GM21360 (cell line): ENCODE data around the gene CA9.

Experiments
- ATAC-seq: cut with Tn5 transposase; IDR thresholded peaks from one replicate; pipeline ENCODE4 v1.9.1; 2021; ENCODE audit warnings: mild to moderate bottlenecking, moderate library complexity; ENCODE audit not compliant: unreplicated experiment

Gene CA9

GRCh38 chr9:35651956-35652828 lies 21.5 kb upstream of the CA9 start:
- ATAC-seq: no peak

- no peak for ATAC-seq
These were observed 20.9 kb upstream of the CA9 start for GRCh38 chr9:35652829-35653209.

DNA sequence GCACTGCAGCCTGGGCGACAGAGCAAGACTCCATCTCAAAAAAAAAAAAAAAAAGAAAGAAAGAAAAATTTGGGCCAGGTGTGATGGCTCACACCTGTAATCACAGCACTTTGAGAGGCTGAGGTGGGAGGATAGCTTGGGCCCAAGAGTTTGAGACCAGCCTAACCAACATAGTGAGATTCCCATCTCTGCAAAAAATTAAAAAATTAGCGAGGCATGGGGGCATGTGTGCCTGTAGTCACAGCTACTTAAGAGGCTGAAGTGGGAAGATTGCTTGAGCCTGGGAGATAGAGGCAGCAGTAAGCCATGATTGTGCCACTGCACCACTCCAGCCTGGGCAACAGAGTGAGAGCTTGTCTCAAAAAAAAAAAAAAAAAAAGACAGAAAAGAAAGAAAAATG lies 20.1 kb upstream of the CA9 start:
- ATAC-seq: no peak

GRCh38 chr9:35656348-35656747 lies 17.4 kb upstream of the CA9 start:
- ATAC-seq: no peak

- ATAC-seq: no peak
These were observed 16.7 kb upstream of the CA9 start for GRCh38 chr9:35656831-35657545.

DNA sequence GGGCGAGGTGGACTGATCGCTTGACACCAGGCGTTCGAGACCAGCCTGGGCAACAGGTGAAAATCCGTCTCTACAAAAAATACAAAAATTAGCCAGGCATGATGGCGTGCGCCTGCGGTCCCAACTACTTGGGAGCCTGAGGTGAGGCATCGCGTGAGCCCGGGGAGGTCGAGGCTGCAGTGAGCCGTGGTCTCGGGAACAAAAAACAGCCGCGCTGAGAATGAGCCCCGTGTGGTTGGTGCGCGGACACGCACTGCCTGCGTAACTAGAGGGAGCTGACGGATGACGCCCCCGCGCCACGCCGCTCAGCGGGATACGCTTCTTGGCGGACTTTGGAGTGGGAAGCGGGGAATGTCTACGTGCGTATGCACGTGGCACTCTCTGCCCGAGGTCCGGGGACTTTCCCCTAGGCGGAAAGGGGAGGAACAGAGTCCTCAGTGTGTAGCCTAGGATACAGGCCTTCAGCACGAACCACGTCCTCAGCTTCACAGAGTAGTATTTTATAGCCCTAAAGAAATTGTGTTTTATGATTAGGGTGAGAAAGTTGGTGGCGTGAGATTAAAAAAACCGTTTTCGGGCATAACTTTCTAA lies 16.1 kb upstream of the CA9 start, which contains the start of gene RMRP:
Gene RMRP, minus strand, starts transcription at position 474 of the 591 bp plus-strand sequence.
- peak; percentile 86 for ATAC-seq

DNA sequence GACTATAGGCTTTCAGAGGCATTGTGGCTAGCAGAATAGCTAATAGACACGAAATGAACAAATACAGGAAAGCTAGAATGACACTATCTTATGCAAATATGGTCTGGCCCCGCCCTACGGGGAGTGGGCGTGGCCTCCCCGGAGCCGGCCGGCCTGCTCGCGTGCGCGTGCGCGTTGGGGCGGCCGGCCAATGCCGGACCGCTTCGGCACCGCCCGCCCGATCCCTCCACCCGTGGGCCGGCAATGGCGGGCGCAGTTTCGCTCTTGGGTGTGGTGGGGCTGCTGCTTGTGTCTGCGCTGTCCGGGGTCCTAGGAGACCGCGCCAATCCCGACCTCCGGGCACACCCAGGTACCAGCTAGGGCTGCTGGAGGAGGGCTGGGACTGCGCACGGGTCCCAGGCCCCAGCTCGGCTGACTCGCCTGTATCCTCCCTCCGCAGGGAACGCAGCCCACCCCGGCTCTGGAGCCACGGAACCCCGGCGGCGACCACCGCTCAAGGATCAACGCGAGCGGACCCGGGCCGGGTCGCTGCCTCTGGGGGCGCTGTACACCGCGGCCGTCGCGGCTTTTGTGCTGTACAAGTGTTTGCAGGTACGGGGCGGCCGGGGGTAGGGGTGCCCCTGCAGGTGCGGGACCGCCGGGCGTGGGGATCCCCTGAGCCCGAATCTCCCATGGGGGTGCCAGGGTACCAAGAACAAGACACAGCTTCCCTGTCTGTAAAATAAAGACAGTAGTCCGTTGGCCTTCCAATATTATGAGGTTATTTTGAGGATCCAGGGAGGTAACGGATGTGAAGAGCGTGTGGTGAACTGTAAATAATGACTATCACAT lies 15.4 kb upstream of the CA9 start, which contains the start of gene CCDC107:
Gene CCDC107, plus strand, starts transcription at position 156 of the 831 bp plus-strand sequence. Its CDS starts 88 bp downstream, at position 244.
- ATAC-seq: peak; percentile 43

DNA sequence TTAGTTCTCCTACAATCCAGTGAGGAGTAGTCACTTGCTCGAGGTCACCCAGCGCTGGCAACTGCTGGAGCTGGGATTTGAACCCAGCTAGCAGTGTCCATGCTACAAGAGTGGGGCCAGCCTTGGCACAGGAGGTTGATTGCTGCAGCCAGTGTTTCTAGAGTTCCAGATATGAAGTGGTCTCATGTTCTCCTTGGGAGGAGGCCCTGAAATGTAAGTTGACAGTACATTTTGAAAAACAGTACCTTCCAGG lies 14.8 kb upstream of the CA9 start:
- ATAC-seq: no peak

DNA sequence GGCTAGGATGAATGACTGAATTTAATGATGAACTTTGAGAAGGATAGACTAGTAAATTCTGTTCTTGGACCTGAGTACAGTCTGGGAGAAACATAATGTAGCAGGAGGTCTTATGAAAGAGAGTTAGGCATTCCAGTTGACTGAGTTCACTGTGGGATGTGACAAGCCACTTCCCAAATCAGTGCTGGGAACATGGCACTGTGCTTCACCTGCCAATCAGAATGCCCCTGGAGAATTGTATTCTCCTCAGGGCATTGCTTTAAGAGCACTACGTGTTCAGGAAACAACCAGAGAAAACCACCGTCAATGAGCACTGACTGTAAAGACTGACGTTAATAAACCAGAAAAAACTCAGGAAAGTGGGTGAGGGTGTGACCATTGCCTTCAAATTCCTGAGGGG lies 14.4 kb upstream of the CA9 start:
- no peak for ATAC-seq

DNA sequence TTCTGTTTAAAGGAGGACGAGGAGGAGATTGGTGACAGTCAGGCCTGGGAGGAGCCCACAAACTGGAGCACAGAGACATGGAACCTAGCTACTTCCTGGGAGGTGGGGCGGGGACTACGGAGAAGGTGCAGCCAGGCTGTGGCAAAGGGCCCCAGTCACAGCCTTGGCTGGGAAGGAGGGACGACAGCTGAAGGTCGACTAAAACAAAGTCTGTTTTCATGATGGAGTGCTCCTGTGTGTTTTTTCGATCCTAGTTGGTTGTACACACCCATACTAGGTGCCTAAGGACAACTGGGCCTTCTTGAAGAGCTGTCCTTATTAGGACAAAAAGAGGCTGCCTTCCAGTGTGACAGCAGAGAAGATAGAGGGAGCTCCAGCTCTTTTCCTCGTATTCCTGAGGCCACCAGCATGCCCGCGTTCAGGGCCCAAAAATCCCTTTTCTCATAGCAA lies 12.7 kb upstream of the CA9 start:
- no peak for ATAC-seq

DNA sequence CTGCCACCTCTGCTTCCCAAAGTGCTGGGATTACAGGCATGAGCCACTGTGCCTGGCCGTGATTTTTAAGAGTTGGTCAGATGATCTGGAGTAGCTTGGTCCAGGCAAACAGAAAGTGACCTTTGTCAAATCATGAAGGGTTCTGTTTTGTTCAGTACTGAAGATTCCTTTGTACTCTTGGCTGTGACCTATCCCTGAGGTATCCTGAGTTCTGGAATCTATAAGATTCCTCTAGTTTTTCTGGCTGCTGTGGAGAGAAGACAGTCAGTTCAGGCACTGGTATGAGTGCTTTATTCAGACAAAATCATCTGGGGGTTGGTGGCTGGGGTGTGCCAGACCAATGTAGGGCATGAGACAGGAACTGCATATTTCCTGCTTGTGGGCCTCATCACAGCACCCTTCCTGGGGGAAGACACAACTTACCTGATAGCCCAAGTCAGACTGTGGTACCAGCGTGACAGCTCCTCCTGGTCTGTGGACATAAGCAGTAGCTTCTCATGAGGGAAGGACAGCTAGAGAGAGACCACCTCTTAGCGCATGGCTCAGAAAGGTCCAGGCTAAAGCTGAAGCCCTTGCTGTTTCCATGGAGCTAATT lies 11.9 kb upstream of the CA9 start:
- no peak for ATAC-seq

DNA sequence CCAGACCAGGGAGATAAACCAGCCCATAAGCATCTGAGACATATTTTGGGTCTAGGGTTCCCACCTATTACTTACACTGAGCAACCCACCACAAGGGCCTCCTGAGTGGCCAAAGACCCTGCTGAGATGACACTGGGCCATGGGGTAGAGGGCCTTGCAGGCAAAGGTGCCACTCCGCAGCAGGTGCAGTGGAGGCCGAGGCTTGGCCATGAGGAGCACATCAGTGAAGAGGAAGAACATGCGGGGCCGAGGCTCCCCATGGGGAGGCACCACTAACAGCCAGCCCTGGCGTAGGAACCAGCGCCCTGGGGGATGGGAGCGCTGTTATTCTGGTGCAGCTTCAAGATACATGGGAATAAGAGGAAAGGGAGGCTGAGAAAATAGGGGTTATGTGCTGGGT lies 11.3 kb upstream of the CA9 start:
- no peak for ATAC-seq

DNA sequence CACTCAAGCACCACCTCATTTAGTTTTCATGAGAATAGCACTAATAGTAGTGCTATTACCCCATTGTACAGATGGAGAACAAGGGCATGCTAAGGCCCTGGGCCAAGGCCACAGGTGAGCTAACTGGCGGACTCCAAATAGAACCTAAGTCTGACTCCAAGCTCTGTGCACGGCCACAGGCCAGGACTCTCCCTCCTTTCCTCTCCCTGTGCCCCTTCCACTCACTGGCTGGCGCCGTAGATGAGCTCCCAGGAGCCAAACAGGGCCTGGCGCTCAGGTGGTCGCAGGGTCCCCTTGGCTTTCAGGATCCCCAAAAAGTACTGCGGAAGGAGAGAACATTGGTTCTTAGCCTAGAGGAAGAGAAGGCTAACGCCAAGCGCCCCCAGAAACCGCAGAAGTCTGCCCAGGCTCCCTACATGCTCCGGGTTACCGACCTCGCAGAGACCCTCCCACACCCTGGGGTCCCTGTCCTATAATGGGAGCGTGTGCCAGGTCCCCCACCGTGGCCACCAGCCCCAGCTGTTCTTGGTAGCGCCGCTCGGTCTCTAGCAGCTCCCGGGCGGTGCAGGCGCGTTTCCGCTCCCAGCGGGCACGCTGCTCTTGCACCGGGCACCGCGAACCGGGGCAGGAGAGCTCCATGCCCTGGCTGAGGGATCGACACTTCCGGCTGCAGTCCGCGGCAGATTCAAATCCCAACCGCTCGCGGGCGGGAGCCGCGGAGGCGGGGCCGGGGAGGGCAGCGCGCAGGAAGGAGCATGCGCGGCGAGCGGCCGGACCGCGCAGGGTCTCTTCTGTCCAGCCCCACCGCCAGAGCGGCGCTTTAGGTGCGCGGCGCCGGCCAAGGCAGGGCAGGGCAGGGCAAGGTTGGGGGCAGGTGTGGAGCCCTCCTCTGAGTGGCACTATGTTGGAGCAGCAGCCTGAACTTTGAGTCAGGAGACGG lies 8.9 kb upstream of the CA9 start, which contains the start of gene ARHGEF39:
Gene ARHGEF39, minus strand, starts transcription at position 665 of the 940 bp plus-strand sequence. Its CDS starts 26 bp downstream, at position 639.
- peak; percentile 70 for ATAC-seq

DNA sequence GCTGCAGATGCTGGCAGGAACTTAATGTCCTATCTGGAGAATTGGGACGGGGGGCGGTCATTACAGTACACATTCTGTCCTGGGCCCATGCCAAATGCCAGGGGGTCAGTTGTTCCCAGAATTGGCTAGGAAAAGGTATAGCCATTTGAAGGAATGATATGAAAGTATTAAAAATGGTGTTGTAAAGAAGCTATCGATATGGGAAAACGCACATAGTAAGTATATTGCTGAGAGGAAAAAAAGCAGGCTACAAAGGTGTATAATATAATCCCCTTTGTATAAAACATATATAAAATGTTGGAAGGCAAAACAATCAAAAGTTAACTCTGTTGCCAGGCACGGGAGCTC lies 8.3 kb upstream of the CA9 start:
- ATAC-seq: no peak

DNA sequence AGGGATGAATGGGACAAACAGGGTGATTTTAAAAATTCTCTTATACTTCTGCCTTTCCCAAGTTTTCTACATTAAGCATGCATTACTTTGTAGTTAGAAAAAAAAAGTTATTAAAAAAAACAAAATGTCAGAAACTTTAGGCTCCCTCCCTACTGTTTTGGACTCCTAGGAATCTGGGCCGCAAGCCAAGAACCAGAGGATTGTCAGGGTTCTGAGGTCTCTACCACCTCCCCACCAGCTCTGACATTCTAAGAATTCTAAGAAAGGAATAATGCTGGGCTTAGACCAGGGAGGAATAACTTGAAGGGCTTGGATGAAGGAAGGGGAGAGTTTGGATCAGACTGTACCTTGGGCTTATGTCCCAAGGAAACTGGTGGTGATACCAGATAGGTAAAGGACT lies 7.7 kb upstream of the CA9 start:
- ATAC-seq: no peak

GRCh38 chr9:35666549-35666948 lies 7.2 kb upstream of the CA9 start:
- no peak for ATAC-seq

DNA sequence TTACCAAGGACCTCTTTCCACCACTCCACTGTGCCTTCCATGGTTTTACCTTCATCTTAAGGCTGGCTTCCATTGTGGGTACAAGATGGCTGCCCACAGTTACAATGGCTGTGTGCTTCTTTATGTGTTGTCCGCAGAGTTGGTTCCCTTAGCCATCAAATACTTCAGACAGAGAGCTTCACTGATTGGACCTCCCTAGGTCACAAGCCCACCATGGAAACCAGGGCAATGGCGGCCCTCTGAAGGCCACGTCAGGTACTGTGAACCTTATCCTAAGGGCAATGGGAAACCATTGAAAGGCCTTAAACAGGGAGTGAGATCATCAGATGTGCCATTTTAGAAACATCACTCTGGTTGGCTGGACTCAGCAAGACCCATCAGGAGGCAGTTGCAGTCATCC lies 5.8 kb upstream of the CA9 start:
- no peak for ATAC-seq

DNA sequence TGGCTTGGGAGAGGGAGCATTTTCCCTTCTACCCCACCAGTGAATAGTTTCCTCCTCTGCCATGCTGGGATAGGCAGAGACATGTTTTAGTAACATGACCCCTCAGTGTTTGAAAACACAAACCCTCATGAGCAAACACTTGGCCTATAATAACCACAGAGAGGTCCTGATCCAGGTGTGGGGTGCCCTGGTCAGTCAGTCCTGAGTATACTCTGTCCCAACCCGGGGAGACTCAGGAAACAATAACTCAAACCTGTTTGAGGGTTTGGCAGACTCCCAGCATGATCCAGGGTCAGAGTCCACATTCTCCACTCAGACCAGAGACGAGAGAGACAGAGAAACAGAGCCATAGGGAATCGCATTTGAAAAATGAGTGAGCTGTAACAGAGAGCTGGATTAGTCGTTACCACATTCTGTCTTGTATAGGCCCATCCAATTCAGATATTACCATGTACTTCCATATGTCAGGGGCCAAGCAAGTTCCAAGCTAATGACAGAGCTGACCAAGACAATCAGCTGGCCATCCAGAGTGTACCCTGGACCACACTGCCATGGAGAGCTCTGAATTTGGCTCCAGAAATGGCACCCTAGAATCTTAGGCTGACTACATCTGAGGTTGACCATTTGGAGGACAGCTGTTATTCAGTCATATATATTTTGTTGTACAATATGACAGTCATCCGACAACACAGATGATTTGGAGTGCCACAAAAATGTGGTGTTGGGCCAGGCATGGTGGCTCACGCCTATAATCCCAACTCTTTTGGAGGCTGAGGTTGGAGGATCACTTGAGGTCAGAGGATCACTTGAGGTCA lies 4.2 kb upstream of the CA9 start:
- ATAC-seq: no peak

GRCh38 chr9:35674025-35674361 lies 265 bp downstream of the CA9 start:
- no peak for ATAC-seq
